ENCODE results near the gene CYSLTR2. TPM values are rescaled to one million over a fixed set of nuclear protein-coding genes. Genes with fewer than 3 reads are reported as not detected.

The CYSLTR2 gene
- total and polyA plus RNA-seq, 2 experiments from 2014 or later = 5.1 to 22.2 TPM

DNA sequence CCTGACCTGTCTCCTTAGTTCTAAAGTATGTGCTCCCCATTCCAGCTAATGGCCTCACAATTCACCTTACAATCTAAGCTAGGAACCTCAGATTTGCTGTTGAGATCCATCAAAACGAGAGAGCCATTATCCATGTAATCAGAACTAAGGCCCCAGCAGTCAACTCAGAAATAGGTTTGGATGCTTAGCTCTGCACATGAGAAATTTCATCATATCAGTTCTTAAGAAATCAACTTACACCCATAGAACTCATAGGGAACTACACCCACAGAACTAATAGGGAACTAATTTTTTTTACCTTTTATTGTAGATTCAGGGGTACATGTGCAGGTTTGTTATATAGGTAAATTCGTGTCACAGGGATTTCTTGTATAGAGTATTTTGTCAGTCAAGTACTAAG lies 28.7 kb downstream of the CYSLTR2 start:
- no peak overlapping the region for H3K4me2 ChIP-seq
- no peaks in the 10 kb centered on the region for H3K36me3 ChIP-seq (replicated peaks; ENCODE audit: insufficient read depth, low read depth)
- TF ChIP-seq EZH2phosphoT487 (IDR thresholded peaks at IDR 0.05; ENCODE audit: low read depth, severe bottlenecking, unreplicated experiment) = no peak
- TF ChIP-seq EZH2 (IDR thresholded peaks at IDR 0.05; ENCODE audit: borderline replicate concordance) = no peak
- TF ChIP-seq, protein P1, sequence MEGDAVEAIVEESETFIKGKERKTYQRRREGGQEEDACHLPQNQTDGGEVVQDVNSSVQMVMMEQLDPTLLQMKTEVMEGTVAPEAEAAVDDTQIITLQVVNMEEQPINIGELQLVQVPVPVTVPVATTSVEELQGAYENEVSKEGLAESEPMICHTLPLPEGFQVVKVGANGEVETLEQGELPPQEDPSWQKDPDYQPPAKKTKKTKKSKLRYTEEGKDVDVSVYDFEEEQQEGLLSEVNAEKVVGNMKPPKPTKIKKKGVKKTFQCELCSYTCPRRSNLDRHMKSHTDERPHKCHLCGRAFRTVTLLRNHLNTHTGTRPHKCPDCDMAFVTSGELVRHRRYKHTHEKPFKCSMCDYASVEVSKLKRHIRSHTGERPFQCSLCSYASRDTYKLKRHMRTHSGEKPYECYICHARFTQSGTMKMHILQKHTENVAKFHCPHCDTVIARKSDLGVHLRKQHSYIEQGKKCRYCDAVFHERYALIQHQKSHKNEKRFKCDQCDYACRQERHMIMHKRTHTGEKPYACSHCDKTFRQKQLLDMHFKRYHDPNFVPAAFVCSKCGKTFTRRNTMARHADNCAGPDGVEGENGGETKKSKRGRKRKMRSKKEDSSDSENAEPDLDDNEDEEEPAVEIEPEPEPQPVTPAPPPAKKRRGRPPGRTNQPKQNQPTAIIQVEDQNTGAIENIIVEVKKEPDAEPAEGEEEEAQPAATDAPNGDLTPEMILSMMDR (IDR thresholded peaks at IDR 0.05; ENCODE audit: poor library complexity) = no peak
- no peak overlapping the region for H3K4me3 ChIP-seq
- H3K27me3 ChIP-seq = no peaks in the 10 kb centered on the region
- no peaks in the 10 kb centered on the region for H3K9me3 ChIP-seq (ENCODE audit: low read depth)
- H3K79me2 ChIP-seq = peaks cover under 1% of the 10 kb centered on the region
- H3K27ac ChIP-seq = no peak overlapping the region
- no peaks in the 10 kb centered on the region for H4K20me1 ChIP-seq (ENCODE audit: insufficient read depth, poor library complexity, severe bottlenecking)
- 78% methylated on average over 2 of the region's 2 CpGs for WGBS (ENCODE audit: low lambda C conversion rate, missing lambda C conversion rate)
- H3K4me1 ChIP-seq (ENCODE audit: insufficient read depth) = no peaks in the 10 kb centered on the region
- H3K9me2 ChIP-seq (replicated peaks; ENCODE audit: insufficient read depth) = no peaks in the 10 kb centered on the region
- no peak for DNase-seq (ENCODE audit: low spot score)
- H2AFZ ChIP-seq = no peak overlapping the region

DNA sequence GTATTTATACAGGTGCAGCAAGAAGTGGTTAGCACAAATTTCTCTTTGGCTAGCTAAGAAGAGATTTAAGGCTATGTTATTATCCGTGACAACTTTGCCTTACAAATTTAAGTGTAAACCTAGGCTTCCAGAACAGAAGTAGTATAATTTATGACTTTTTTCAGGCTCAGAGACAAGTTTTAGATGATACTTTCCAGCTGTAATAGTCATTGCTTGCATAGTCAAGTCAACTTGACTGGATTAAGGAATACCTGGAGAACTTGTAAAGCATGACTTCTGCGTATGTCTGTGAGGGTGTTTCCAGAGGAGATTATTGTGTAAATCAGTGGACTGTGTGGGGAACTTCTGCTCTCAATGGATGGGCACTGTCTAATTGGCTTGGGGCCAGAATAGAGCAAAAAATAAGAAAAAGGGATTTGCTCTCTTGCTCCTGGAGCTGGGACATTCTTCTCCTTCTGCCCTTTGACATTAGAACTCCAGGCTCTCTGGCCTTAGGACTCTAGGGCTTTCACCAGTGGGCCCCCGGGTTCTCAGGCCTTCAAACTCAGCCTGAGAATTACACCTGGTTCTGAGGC lies 33.0 kb downstream of the CYSLTR2 start:
- WGBS (ENCODE audit: low lambda C conversion rate, missing lambda C conversion rate) = 85% methylated on average over 3 of the region's 3 CpGs
- Histone ChIP-seq H3K79me2 (peaks cover 2% of the 10 kb centered on the region), H3K36me3 (replicated peaks; ENCODE audit: insufficient read depth, low read depth) (no peaks in the 10 kb centered on the region), H3K27ac (no peak overlapping the region), H3K27me3 (no peaks in the 10 kb centered on the region), H3K4me3 (no peak overlapping the region), H4K20me1 (ENCODE audit: insufficient read depth, poor library complexity, severe bottlenecking) (no peaks in the 10 kb centered on the region), H3K9me2 (replicated peaks; ENCODE audit: insufficient read depth) (no peaks in the 10 kb centered on the region), H3K9me3 (ENCODE audit: low read depth) (no peaks in the 10 kb centered on the region), H3K4me1 (ENCODE audit: insufficient read depth) (no peaks in the 10 kb centered on the region), H2AFZ (no peak overlapping the region), H3K4me2 (no peak overlapping the region)
- DNase-seq (ENCODE audit: low spot score) = no peak
- TF ChIP-seq, protein P1 (IDR thresholded peaks at IDR 0.05; ENCODE audit: poor library complexity) = no peak
- TF ChIP-seq EZH2phosphoT487 (IDR thresholded peaks at IDR 0.05; ENCODE audit: low read depth, severe bottlenecking, unreplicated experiment) = no peak
- no peak for TF ChIP-seq EZH2 (IDR thresholded peaks at IDR 0.05; ENCODE audit: borderline replicate concordance)

DNA sequence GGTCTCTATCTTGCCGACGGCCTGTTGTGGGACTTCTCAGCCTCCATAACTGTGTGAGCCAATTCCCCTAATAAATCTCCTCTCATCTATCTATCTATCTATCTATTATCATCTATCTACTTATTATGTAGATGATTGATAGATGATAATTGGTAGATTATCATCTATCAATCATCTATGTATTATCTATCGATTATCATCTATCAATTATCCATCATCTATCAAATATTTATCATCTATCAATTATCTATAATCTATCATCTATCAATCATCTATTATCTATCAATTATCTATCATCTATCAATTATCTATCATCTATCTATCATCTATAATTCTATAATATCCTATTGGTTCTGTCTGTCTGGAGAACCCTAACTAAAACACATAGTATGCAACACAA lies 33.5 kb downstream of the CYSLTR2 start:
- H3K4me3 ChIP-seq = no peak overlapping the region
- H3K27ac ChIP-seq = no peak overlapping the region
- peaks cover 2% of the 10 kb centered on the region for H3K79me2 ChIP-seq
- WGBS (ENCODE audit: low lambda C conversion rate, missing lambda C conversion rate) = 96% methylated on average over 3 of the region's 3 CpGs
- DNase-seq (ENCODE audit: low spot score) = no peak
- H3K36me3 ChIP-seq (replicated peaks; ENCODE audit: insufficient read depth, low read depth) = no peaks in the 10 kb centered on the region
- no peaks in the 10 kb centered on the region for H3K9me2 ChIP-seq (replicated peaks; ENCODE audit: insufficient read depth)
- H3K27me3 ChIP-seq = no peaks in the 10 kb centered on the region
- no peak for TF ChIP-seq EZH2phosphoT487 (IDR thresholded peaks at IDR 0.05; ENCODE audit: low read depth, severe bottlenecking, unreplicated experiment)
- TF ChIP-seq, protein P1 (IDR thresholded peaks at IDR 0.05; ENCODE audit: poor library complexity) = no peak
- no peak for TF ChIP-seq EZH2 (IDR thresholded peaks at IDR 0.05; ENCODE audit: borderline replicate concordance)
- no peaks in the 10 kb centered on the region for H3K4me1 ChIP-seq (ENCODE audit: insufficient read depth)
- H4K20me1 ChIP-seq (ENCODE audit: insufficient read depth, poor library complexity, severe bottlenecking) = no peaks in the 10 kb centered on the region
- H2AFZ ChIP-seq = no peak overlapping the region
- H3K9me3 ChIP-seq (ENCODE audit: low read depth) = no peaks in the 10 kb centered on the region
- H3K4me2 ChIP-seq = no peak overlapping the region
